Activated T-cell treated with anti-CD3 and anti-CD28 coated beads, Interleukin-2, amount 50 U/mL, for 72 hours (primary cell): ENCODE data around the gene PHF20. TPM values are rescaled to one million over a fixed set of nuclear protein-coding genes. Genes with fewer than 3 reads are reported as not detected.
"Not testable (repeated sequence)": the region's sequence is repeated elsewhere in the genome, so short reads cannot be mapped to it uniquely, and the experiment has no call there.

Experiments used
- ATAC-seq, 2 donors: fragments of 150-1000 bp; cut with Tn5 transposase; replicated peaks in 1 of 2; 2 replicates each; pipeline ENCODE4 v1.10.0; 2021; ENCODE audit warnings: moderate library complexity in 2 of 2, mild to moderate bottlenecking in 1 of 2
- DNase-seq, 2 donors: peaks; one replicate each; pipeline ENCODE4 v3.0.0; 2021 to 2022; ENCODE audit warnings: mixed read lengths in 1 of 2
- H3K27ac Mint-ChIP-seq: one replicate; pipeline ENCODE4 v1.8.0; 2022; ENCODE audit warnings: mild to moderate bottlenecking, moderate library complexity, mixed read lengths
- H3K27me3 Mint-ChIP-seq: one replicate; pipeline ENCODE4 v1.8.0; 2022; ENCODE audit warnings: low read depth, mixed read lengths
- H3K36me3 Mint-ChIP-seq, 2 donors: one replicate each; pipeline ENCODE4 v1.8.0; 2022; ENCODE audit warnings: mixed read lengths in 2 of 2, mild to moderate bottlenecking in 1 of 2; ENCODE audit not compliant: insufficient read depth in 2 of 2
- H3K4me1 Mint-ChIP-seq: one replicate; pipeline ENCODE4 v1.8.0; 2022; ENCODE audit warnings: low read depth, mixed read lengths
- H3K4me3 Mint-ChIP-seq, 2 donors: one replicate each; pipeline ENCODE4 v1.8.0; 2022; ENCODE audit warnings: mild to moderate bottlenecking in 2 of 2, mixed read lengths in 2 of 2, moderate library complexity in 2 of 2
- H3K9me3 Mint-ChIP-seq, 2 donors: one replicate each; pipeline ENCODE4 v1.8.0; 2022; ENCODE audit warnings: mixed read lengths in 2 of 2
- total RNA-seq, 2 donors: library from RNA; stranded (reverse); gene quantifications; one replicate each; pipeline ENCODE4 v1.2.3, GENCODE V29; 2022

PHF20 gene
- 10 to 100 TPM; 68.1 to 68.6 TPM for total RNA-seq

DNA sequence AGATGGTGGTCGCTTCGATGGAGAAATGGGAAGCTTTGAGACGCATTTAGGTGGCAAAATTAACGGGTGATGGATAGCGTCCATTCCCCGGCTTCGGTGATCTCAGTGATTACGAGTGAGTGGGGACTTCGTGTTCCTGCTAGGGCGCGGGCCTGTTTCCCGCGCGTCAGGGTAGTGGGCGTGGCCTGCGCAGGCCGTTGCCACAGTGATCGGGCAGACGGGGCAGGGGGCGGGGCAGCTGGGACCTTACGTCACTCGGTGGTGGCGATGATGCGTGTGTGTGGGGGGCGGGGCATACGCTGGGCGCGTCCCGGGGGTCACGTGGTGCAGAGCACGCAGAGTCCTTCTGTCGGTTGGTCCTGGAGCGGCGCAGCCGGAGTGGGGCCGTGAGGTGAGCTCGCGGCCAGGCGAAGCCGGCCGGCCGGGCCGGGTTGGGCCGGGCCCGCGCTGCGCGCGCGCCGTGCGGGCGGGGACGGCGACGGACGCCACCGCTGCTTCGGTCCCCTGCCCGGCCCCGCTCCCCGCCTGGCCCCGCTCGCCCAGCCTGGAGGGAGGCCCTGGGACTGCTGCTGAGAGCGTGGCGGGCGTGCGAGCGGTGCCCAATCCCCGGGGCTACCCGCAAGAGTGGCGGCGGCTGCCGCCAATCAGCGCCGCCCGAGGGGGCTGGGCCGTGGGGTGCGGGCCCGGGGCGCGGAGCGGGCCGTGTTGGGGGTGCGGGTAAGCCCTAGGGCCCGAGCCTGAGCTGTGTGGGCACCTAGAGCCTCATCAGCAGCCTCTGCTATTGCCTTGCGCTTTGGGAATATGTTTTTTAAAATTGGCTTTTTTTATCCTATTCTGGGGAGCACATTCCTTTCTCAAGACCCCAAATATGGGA, at the start of gene PHF20:
Gene PHF20 (plus strand): TSS at position 327 of the 874 bp plus-strand sequence. CDS start 29,508 bp downstream, outside the sequence.
- Mint-ChIP-seq H3K27me3 (no peaks in the 10 kb centered on the region), H3K27ac (peak within 1 kb of the TSS; percentile 99), H3K36me3 (peaks cover 12 to 17% of the 10 kb centered on the region in 2 donors), H3K4me3 (peak within 1 kb of the TSS; percentile 91 to 98), H3K4me1 (peaks cover 67% of the 10 kb centered on the region), H3K9me3 (peaks cover 0 to 7% of the 10 kb centered on the region in 2 donors)
- peak; percentile 92 to 94 for ATAC-seq
- peak; percentile 99 to 100 for DNase-seq

DNA sequence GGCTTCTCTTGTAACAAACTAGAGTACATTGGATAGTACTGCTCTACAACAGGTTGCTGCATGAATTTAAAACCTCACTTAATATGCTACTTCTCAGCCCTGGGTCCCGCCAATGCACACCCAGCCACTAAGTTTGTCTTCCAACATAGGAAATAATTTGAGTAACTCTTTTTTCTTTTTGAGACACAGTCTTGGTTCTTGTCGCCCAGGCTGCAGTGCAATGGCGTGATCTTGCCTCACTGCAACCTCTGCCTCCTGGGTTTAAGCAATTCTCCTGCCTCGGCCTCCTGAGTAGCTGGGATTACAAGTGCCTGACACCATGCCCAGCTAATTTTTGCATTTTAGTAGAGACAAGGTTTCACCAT, 48.6 kb upstream of the PHF20 start:
- not testable (repeated sequence) for DNase-seq, H3K27me3 Mint-ChIP-seq, H3K9me3 Mint-ChIP-seq
- peak in 1 of 2 donors; percentile 6 for ATAC-seq
- peaks cover 53% of the 10 kb centered on the region for H3K4me1 Mint-ChIP-seq
- H3K36me3 Mint-ChIP-seq, result peaks cover 32 to 71% of the 10 kb centered on the region in 2 donors
- peak overlapping the region; percentile 88 for H3K27ac Mint-ChIP-seq
- peak overlapping the region in 1 of 2 donors; percentile 54 for H3K4me3 Mint-ChIP-seq

DNA sequence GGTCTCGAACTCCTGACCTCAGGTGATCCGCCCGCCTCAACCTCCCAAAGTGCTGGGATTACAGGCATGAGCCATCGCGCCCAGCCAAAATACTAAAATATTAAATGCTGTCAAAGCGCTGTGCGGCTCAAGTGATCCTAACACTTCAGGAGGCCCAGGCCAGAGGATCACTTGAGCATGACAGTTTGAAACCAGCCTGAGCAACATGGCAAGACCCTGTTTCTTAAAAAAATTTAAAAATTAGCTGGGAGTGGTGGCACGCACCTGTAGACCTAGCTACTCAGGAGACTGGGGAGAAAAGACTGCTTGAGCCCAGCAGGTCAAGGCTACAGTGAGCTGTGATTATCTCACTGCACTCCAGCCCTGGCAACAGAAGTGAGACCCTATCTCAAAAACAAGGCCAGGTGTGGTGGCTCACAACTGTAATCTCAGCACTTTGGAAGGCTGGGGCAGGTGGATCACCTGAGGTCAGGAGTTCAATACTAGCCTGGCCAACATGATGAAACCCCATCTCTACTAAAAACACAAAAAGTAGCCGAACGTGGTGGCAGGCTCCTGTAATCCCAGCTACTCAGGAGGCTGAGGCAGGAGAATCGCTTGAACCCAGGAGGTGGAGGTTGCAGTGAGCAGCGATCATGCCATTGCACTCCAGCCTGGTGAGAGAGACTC, 48.0 kb upstream of the PHF20 start:
- peak overlapping the region; percentile 88 for H3K27ac Mint-ChIP-seq

DNA sequence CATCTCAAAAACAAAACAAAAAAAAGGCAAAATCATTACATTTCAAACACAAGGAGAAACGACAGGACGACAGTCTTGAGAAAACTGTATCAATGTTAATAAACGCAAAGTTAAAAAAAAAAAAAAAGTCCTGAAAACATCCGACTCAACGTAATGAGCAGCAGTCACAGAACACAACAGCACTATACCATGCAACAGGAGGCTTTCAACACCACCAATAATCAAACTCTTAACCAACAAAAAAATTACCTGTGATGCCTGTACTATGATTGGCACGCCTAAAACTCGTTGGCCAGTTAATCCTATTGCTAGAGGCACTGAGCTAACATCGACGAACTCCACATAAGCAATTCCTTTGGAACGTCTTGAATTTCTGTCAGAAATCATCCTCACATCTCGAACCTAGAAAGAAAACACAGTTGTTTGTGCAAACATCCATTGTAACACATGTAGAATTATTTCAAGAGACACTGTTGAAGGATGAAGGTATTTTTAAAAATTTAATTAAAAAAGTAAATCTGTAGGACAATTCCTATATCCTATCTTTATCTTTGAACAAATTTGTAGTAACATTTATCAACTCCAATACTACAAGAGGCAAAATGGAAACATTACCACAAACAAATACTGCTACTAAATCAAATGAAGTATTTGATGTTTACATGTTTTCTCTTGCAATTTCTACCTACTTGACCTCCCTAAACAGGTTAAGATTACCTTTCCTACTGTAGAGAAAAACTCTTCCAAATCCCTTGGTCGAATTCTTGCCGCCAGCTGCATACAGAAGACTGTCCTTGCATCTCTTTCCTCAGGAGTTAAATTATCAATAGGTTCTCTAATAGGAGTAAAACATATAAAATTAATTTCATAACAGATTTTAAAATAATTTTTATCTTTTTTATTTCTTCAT, 47.2 kb upstream of the PHF20 start:
- peak overlapping the region; percentile 22 for H3K27ac Mint-ChIP-seq
- no peak for ATAC-seq
- no peaks in the 10 kb centered on the region for H3K9me3 Mint-ChIP-seq
- peaks cover 30 to 75% of the 10 kb centered on the region in 2 donors for H3K36me3 Mint-ChIP-seq
- H3K4me3 Mint-ChIP-seq, result peak overlapping the region in 1 of 2 donors; percentile 31
- peaks cover 56% of the 10 kb centered on the region for H3K4me1 Mint-ChIP-seq
- no peaks in the 10 kb centered on the region for H3K27me3 Mint-ChIP-seq
- no peak for DNase-seq

More for the DNA sequence above, 48.0 kb upstream of the PHF20 start:
- peaks cover 52% of the 10 kb centered on the region for H3K4me1 Mint-ChIP-seq
- ATAC-seq, result peak in 1 of 2 donors; percentile 1
- H3K9me3 Mint-ChIP-seq, DNase-seq, H3K27me3 Mint-ChIP-seq: not testable (repeated sequence)
- peaks cover 32 to 73% of the 10 kb centered on the region in 2 donors for H3K36me3 Mint-ChIP-seq
- peak overlapping the region in 1 of 2 donors; percentile 31 for H3K4me3 Mint-ChIP-seq

DNA sequence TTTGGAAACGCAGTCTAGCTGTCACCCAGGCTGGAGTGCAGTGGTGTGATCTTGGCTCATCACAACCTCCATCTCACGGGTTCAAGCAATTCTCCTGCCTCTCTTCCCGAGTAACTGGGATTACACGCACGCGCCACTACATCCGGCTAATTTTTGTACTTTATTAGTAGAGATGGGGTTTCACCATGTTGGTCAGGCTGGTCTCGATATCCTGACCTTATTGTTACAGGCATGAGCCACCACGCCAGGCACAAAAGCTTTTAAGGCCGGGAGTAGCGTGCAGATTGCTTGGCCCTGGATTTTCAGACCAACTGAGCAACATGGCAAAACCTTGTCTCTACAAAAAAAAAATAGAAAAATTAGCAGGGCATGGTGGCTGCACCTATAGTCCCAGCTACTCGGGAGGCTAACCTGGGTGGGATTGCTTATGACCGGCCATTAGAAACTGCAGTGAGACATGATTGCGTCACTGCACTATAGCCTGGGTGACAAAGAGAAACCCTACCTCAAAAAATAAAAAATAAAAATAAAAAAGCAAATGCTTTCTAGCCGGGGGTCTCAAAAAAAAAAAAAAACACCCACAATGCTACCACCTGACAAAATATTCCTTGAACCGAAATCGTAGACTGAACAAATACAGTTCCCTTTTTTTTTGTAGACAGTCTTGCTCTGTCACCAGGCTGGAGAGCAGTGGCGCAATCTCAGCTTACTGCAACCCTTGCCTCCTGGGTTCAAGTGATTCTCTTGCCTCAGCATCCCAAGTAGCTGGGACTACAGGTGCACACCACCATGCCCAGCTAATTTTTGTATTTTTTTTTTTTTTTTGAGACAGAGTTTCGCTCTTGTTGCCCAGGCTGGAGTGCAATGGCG, 44.7 kb upstream of the PHF20 start:
- no peaks in the 10 kb centered on the region for H3K27me3 Mint-ChIP-seq
- no peak for ATAC-seq
- peaks cover 26 to 76% of the 10 kb centered on the region in 2 donors for H3K36me3 Mint-ChIP-seq
- no peaks in the 10 kb centered on the region for H3K9me3 Mint-ChIP-seq
- H3K4me3 Mint-ChIP-seq, result no peak overlapping the region
- H3K4me1 Mint-ChIP-seq, result peaks cover 59% of the 10 kb centered on the region
- no peak for DNase-seq
- H3K27ac Mint-ChIP-seq, result no peak overlapping the region

DNA sequence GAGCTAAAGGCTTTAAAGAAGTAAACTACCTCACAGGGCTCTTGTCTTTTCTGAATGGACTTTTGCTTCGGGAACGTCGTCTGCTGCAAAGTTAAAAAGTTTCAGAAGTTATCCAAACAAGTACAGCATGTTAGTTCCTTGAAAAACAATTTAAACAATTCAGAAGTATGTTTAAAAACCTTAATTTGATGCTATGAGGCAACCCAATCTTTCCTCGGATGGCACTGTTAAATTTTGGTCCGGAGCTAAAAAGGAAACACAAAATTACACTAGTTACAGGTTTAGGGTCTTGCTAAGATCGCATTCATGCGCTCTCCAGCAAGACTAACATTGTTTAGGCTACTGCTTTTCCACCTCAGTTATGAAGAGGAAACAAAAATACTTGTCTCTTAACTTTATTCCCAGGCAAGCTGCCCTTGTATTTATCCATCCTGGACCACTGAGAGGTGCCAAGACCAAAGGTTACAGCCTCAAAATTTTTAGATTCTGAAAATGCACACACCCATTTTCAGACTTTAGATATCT, 42.5 kb upstream of the PHF20 start:
- Mint-ChIP-seq H3K27ac (no peak overlapping the region), H3K36me3 (peaks cover 17 to 81% of the 10 kb centered on the region in 2 donors), H3K4me1 (peaks cover 60% of the 10 kb centered on the region), H3K27me3 (no peaks in the 10 kb centered on the region), H3K9me3 (no peaks in the 10 kb centered on the region), H3K4me3 (no peak overlapping the region)
- DNase-seq (no peak), ATAC-seq (no peak)

DNA sequence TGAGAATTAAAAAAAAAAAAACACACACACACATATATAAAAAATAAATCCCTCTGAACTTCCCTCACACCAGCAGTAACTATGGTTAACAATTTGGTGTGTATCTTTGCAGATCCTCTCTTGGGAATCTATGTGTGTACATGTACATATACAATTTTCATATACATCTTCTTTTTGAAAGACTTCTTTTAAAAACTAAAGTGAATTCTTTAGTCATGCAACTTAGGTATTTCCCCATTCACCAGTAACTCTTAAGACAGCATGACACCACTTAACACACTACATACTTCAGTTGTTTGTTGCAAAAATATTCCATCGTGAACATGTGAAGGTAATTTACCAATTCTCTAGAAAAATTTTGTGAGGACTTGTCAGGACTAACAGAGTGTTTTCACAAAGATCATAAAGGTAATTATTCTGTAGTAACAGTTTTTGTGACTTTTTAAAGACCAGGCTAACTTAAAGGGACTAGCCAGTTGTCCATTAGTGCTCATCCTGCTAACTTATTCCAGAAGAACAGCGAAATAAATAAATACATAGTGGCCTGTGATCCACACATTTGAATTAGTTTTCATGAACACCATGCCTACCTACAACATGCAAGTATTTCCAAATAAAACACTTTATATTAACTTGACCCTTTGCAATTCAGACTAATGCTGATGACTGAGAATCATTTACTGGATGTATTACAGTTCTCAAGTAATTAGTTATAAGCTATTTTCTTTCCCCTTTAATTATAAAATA, 41.8 kb upstream of the PHF20 start:
- ATAC-seq, result no peak
- Mint-ChIP-seq H3K36me3 (peaks cover 15 to 82% of the 10 kb centered on the region in 2 donors), H3K27me3 (no peaks in the 10 kb centered on the region), H3K4me3 (peak overlapping the region in 1 of 2 donors; percentile 27), H3K4me1 (peaks cover 66% of the 10 kb centered on the region), H3K9me3 (no peaks in the 10 kb centered on the region), H3K27ac (peak overlapping the region; percentile 74)
- no peak for DNase-seq

DNA sequence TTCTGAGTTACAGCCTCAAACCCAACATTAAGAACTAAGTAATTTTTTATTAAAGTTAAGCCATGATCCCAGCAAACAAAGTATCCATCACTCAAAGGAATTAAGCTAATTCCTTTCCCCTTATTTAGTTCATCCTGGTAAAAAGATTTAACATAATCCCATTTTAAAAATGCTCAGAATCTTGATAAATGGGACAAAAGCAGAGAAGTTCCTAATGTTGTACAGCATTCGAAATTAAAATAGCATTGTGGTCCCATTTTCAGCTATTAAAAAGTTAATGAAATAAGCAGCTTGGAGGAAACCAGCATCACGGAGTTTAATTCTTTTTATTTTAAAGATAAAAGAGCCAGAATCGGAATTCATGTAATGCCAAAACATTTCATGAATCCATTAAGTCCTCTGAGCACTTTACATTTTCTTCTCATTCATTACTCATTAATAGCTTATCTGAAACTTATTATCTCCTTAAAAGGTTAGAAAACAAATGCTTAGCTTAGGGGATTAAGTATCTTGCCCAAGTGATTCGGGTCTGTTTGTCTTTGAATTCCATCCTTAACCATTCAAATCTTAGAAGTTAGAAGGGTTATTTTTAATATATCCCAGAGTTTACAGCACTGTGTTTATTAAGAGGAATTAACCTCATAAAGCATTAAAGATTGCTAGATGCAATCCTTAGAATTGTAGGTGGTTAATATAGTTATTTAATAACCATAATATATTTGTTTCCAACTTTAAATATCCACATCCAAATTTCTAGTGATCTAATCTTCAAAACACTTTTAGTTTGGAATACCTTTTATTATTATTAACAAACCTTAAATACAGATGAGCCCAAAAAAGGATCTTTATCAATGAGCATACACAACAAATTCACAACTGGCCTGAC, 41.0 kb upstream of the PHF20 start:
- Mint-ChIP-seq H3K36me3 (peaks cover 10 to 79% of the 10 kb centered on the region in 2 donors), H3K27ac (peak overlapping the region; percentile 74), H3K4me1 (peaks cover 66% of the 10 kb centered on the region), H3K27me3 (no peaks in the 10 kb centered on the region), H3K9me3 (no peaks in the 10 kb centered on the region), H3K4me3 (peak overlapping the region in 1 of 2 donors; percentile 32)
- DNase-seq, result no peak
- no peak for ATAC-seq

DNA sequence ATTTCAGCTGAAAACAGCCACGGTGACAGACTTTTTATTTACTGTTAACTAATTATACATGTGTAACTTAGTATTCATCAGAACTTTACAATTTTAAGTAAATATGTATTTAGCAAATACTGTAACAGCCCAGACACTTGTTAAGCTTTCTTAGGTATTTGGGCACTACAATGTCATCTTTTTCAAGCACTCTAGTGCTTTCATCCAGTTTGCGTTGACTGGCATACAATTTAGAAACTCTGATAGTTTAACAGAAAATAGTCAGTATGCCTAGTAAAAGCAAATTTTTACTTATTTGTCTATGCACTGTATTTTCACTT, 40.4 kb upstream of the PHF20 start:
- no peak for ATAC-seq
- Mint-ChIP-seq H3K36me3 (peaks cover 9 to 79% of the 10 kb centered on the region in 2 donors), H3K27ac (peak overlapping the region; percentile 54), H3K27me3 (no peaks in the 10 kb centered on the region), H3K4me3 (no peak overlapping the region), H3K9me3 (no peaks in the 10 kb centered on the region), H3K4me1 (peaks cover 68% of the 10 kb centered on the region)
- DNase-seq, result no peak

DNA sequence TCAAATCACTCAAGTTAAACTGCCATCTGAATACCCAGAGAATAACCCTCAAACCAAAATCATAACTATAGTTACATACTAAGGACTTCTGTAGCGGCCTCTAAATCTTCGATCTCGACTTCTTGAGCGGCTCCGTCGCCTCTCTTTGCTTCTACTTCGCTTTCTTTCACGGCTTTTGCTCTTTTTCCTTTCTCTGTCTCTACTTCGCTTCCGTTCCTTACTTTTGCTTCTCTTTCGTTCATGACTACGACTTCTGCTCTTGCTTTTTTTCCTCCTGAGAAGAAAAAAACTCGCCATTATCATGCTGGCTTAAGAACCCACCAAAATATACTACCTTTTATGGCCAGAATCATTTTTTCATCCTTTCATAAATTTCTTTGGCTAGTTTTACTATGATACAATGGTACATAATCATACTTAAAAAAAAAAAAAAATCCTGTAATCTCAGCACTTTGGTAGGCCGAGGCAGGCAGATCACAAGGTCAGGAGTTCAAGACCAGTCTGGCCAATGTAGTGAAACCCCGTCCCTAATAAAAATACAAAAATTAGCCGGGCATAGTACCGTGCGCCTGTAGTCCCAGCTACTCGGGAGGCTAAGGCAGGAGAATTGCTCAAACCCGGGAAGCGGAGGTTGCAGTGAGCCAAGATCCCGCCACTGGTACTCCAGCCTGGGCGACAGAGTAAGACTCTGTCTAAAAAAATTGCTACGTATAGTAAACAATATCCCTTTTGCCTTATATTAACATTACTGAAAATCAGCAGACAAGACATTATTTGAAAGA, 39.8 kb upstream of the PHF20 start:
- H3K4me3 Mint-ChIP-seq, result peak overlapping the region in 1 of 2 donors; percentile 51
- peaks cover 5 to 74% of the 10 kb centered on the region in 2 donors for H3K36me3 Mint-ChIP-seq
- no peaks in the 10 kb centered on the region for H3K9me3 Mint-ChIP-seq
- DNase-seq (no peak), ATAC-seq (no peak)
- H3K27me3 Mint-ChIP-seq, result no peaks in the 10 kb centered on the region
- H3K4me1 Mint-ChIP-seq, result peaks cover 74% of the 10 kb centered on the region
- peak overlapping the region; percentile 54 for H3K27ac Mint-ChIP-seq
